Cardiac muscle cell (in vitro differentiated cells and primary cell): ENCODE measurements around the gene NRG3. TPM values are rescaled to one million over a fixed set of nuclear protein-coding genes. Genes with fewer than 3 reads are reported as not detected.

Experiments used
- DNase-seq, 2 donors: peaks; one replicate each; pipeline versions ENCODE4 v3.0.0 to v3.0.0-alpha.2; 2010 to 2017; ENCODE audit warnings: low read depth in 1 of 2, low spot score in 1 of 2
- H3K27ac ChIP-seq: fragments of 200-600 bp; sonication (generic); 2 replicates; pipeline ENCODE4 v1.5.1; 2016
- H3K27me3 ChIP-seq: fragments of 200-600 bp; sonication (generic); 2 replicates; pipeline ENCODE4 v1.6.0; 2016; ENCODE audit warnings: control low read depth
- H3K36me3 ChIP-seq: fragments of 200-600 bp; sonication (generic); 2 replicates; pipeline ENCODE4 v1.5.1; 2016; ENCODE audit warnings: control low read depth
- H3K4me1 ChIP-seq: fragments of 200-600 bp; sonication (generic); 2 replicates; pipeline ENCODE4 v1.8.1; 2017; ENCODE audit warnings: low read depth, mild to moderate bottlenecking, mixed run types
- H3K4me3 ChIP-seq: fragments of 200-600 bp; sonication (generic); 2 replicates; pipeline ENCODE4 v1.5.1; 2016; ENCODE audit warnings: mild to moderate bottlenecking
- H3K9me3 ChIP-seq: fragments of 200-600 bp; sonication (generic); 2 replicates; pipeline ENCODE4 v1.5.1; 2017; ENCODE audit warnings: low read depth, mild to moderate bottlenecking, control low read depth
- CTCF ChIP-seq: IDR thresholded peaks from 2 replicates; pipeline ENCODE4 v1.5.1; 2012; ENCODE audit warnings: low read depth, mild to moderate bottlenecking, low read length
- polyA plus RNA-seq: library from polyadenylated mRNA; unstranded; fragments of >200 nt; fragmentation: Nextera tagmentation; extraction: Ambion mirVana; gene quantifications from 2 replicates; pipeline ENCODE4 v1.2.1, GENCODE V29; 2016
- total RNA-seq: library from RNA; depleted of rRNA; stranded (reverse); fragments of >200 nt; gene quantifications from 2 replicates; pipeline ENCODE4 v1.2.3, GENCODE V29; 2016

NRG3 gene
- total and polyA plus RNA-seq, 2 experiments from 2014 or later: 0.48 to 0.55 TPM

GRCh38 chr10:82266438-82266837, 391.4 kb downstream of the NRG3 start:
- Histone ChIP-seq H3K4me3 (no peak overlapping the region), H3K36me3 (no peaks in the 10 kb centered on the region), H3K27me3 (no peaks in the 10 kb centered on the region), H3K9me3 (no peaks in the 10 kb centered on the region), H3K4me1 (no peaks in the 10 kb centered on the region), H3K27ac (no peak overlapping the region)
- peak in 1 of 2 donors; percentile 57 for DNase-seq
- TF ChIP-seq CTCF: no peak

GRCh38 chr10:82267014-82267413, 392.0 kb downstream of the NRG3 start:
- peak in 1 of 2 donors; percentile 3 for DNase-seq
- H3K9me3 ChIP-seq: no peaks in the 10 kb centered on the region
- no peak for TF ChIP-seq CTCF
- no peak overlapping the region for H3K27ac ChIP-seq
- H3K36me3 ChIP-seq: no peaks in the 10 kb centered on the region
- H3K4me1 ChIP-seq: no peaks in the 10 kb centered on the region
- H3K4me3 ChIP-seq: no peak overlapping the region
- no peaks in the 10 kb centered on the region for H3K27me3 ChIP-seq

GRCh38 chr10:82267465-82267864, 392.5 kb downstream of the NRG3 start:
- Histone ChIP-seq H3K9me3 (no peaks in the 10 kb centered on the region), H3K27ac (no peak overlapping the region), H3K4me1 (no peaks in the 10 kb centered on the region), H3K4me3 (no peak overlapping the region), H3K36me3 (no peaks in the 10 kb centered on the region), H3K27me3 (no peaks in the 10 kb centered on the region)
- no peak for TF ChIP-seq CTCF
- DNase-seq: no peak

- no peak for DNase-seq
- Histone ChIP-seq H3K27me3 (no peaks in the 10 kb centered on the region), H3K9me3 (no peaks in the 10 kb centered on the region), H3K36me3 (no peaks in the 10 kb centered on the region), H3K27ac (no peak overlapping the region), H3K4me3 (no peak overlapping the region), H3K4me1 (no peaks in the 10 kb centered on the region)
- no peak for TF ChIP-seq CTCF
Observed at GRCh38 chr10:82267960-82268359, 393.0 kb downstream of the NRG3 start.

- H3K27ac ChIP-seq: no peak overlapping the region
- no peak for TF ChIP-seq CTCF
- no peaks in the 10 kb centered on the region for H3K4me1 ChIP-seq
- no peaks in the 10 kb centered on the region for H3K9me3 ChIP-seq
- H3K4me3 ChIP-seq: no peak overlapping the region
- no peak for DNase-seq
- no peaks in the 10 kb centered on the region for H3K36me3 ChIP-seq
- no peaks in the 10 kb centered on the region for H3K27me3 ChIP-seq
Observed at GRCh38 chr10:82277591-82277990, 402.6 kb downstream of the NRG3 start.
